ENCODE results near the gene WIPF3.

The WIPF3 gene

GRCh38 chr7:29929018-29929807, 122.9 kb downstream of the WIPF3 start:
- TF ChIP-seq ZNF70 (CRISPR knock-in tag; IDR thresholded peaks at IDR 0.05), result no peak
- TF ChIP-seq BACH2 (CRISPR knock-in tag; IDR thresholded peaks at IDR 0.05; ENCODE audit: borderline replicate concordance), result no peak
- TF ChIP-seq TCF4 (CRISPR knock-in tag; IDR thresholded peaks at IDR 0.05; ENCODE audit: borderline replicate concordance), result no peak
- no peak for TF ChIP-seq ZFP30 (CRISPR knock-in tag; IDR thresholded peaks at IDR 0.05)
- no peak for TF ChIP-seq ISL1 (CRISPR knock-in tag; IDR thresholded peaks at IDR 0.05)
- TF ChIP-seq OSR1 (CRISPR knock-in tag; IDR thresholded peaks at IDR 0.05), result no peak
- no peak for TF ChIP-seq ZNF8 (CRISPR knock-in tag; IDR thresholded peaks at IDR 0.05)
- TF ChIP-seq ZC3H10 (CRISPR knock-in tag; IDR thresholded peaks at IDR 0.05), result no peak
- no peak for TF ChIP-seq TOX (CRISPR knock-in tag; IDR thresholded peaks at IDR 0.05; ENCODE audit: borderline replicate concordance)
- TF ChIP-seq ESRRG (CRISPR knock-in tag; IDR thresholded peaks at IDR 0.05), result no peak
- no peak for TF ChIP-seq PATZ1 (CRISPR knock-in tag; IDR thresholded peaks at IDR 0.05; ENCODE audit: borderline replicate concordance)
- TF ChIP-seq CSDC2 (CRISPR knock-in tag; IDR thresholded peaks at IDR 0.05), result no peak
- TF ChIP-seq CSRNP3 (CRISPR knock-in tag; IDR thresholded peaks at IDR 0.05), result no peak
- no peak for TF ChIP-seq SNAI2 (CRISPR knock-in tag; IDR thresholded peaks at IDR 0.05)
- TF ChIP-seq ZFP3 (CRISPR knock-in tag; IDR thresholded peaks at IDR 0.05), result no peak
- no peak for ATAC-seq

- ATAC-seq, result peak; percentile 63
- TF ChIP-seq OSR1 (CRISPR knock-in tag; IDR thresholded peaks at IDR 0.05) (no peak), ZNF565 (CRISPR knock-in tag; conservative IDR thresholded peaks at IDR 0.05; ENCODE audit: low read depth) (no peak), ZFP3 (CRISPR knock-in tag; IDR thresholded peaks at IDR 0.05) (no peak), CSDC2 (CRISPR knock-in tag; IDR thresholded peaks at IDR 0.05) (no peak), TOX (CRISPR knock-in tag; IDR thresholded peaks at IDR 0.05; ENCODE audit: borderline replicate concordance) (no peak), ZC3H10 (CRISPR knock-in tag; IDR thresholded peaks at IDR 0.05) (no peak), TCF4 (CRISPR knock-in tag; IDR thresholded peaks at IDR 0.05; ENCODE audit: borderline replicate concordance) (no peak), ZNF8 (CRISPR knock-in tag; IDR thresholded peaks at IDR 0.05) (no peak), ZFP30 (CRISPR knock-in tag; IDR thresholded peaks at IDR 0.05) (no peak), ARNTL (CRISPR knock-in tag; IDR thresholded peaks at IDR 0.05; ENCODE audit: borderline replicate concordance, low read depth) (no peak), BACH2 (CRISPR knock-in tag; IDR thresholded peaks at IDR 0.05; ENCODE audit: borderline replicate concordance) (no peak), RARB (CRISPR knock-in tag; IDR thresholded peaks at IDR 0.05) (no peak), PATZ1 (CRISPR knock-in tag; IDR thresholded peaks at IDR 0.05; ENCODE audit: borderline replicate concordance) (no peak), GLIS3 (CRISPR knock-in tag; IDR thresholded peaks at IDR 0.05) (no peak), SNAI2 (CRISPR knock-in tag; IDR thresholded peaks at IDR 0.05) (no peak), CSRNP3 (CRISPR knock-in tag; IDR thresholded peaks at IDR 0.05) (no peak), ESRRG (CRISPR knock-in tag; IDR thresholded peaks at IDR 0.05) (no peak), CREB5 (CRISPR knock-in tag; IDR thresholded peaks at IDR 0.05; ENCODE audit: low read depth) (no peak)
Measured at GRCh38 chr7:29935111-29935510, 128.8 kb downstream of the WIPF3 start.

- TF ChIP-seq ZFP30 (CRISPR knock-in tag; IDR thresholded peaks at IDR 0.05) (no peak), ZNF8 (CRISPR knock-in tag; IDR thresholded peaks at IDR 0.05) (no peak), SNAI2 (CRISPR knock-in tag; IDR thresholded peaks at IDR 0.05) (no peak), ESRRG (CRISPR knock-in tag; IDR thresholded peaks at IDR 0.05) (no peak), ZC3H10 (CRISPR knock-in tag; IDR thresholded peaks at IDR 0.05) (no peak), PPARA (CRISPR knock-in tag; IDR thresholded peaks at IDR 0.05; ENCODE audit: borderline replicate concordance) (no peak), OSR1 (CRISPR knock-in tag; IDR thresholded peaks at IDR 0.05) (no peak), CSRNP3 (CRISPR knock-in tag; IDR thresholded peaks at IDR 0.05) (no peak), TOX (CRISPR knock-in tag; IDR thresholded peaks at IDR 0.05; ENCODE audit: borderline replicate concordance) (no peak), CREB5 (CRISPR knock-in tag; IDR thresholded peaks at IDR 0.05; ENCODE audit: low read depth) (no peak), PATZ1 (CRISPR knock-in tag; IDR thresholded peaks at IDR 0.05; ENCODE audit: borderline replicate concordance) (no peak), ZNF70 (CRISPR knock-in tag; IDR thresholded peaks at IDR 0.05) (no peak)
- no peak for ATAC-seq
Measured at GRCh38 chr7:29937132-29937531, 130.8 kb downstream of the WIPF3 start.

Measured in SK-N-SH treated with all-trans-retinoic acid at 6 μM for 48 hours (cell line).